Measurements from ENCODE around the gene FARS2.

DNA sequence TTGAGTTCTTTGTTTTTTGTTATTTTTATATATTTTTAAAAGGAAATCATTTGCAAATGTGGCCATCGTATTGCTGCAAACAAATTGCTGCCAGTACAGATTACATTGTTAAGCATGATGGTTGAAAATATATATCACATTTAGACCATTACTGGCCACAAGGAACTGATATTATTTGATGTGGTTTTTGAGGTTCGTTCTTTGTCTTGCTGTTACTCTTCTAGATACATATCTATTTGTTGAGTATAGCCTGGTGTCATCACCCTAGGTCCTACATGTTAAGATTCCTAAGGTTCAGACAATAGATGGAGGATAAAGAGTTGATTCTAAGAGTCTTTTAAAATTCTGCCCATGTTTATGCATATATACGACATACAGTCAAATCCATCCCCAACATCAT is 306.0 kb downstream of the FARS2 start:
- TF ChIP-seq POLR2A (IDR thresholded peaks at IDR 0.05) (no peak), POLR2AphosphoS5 (IDR thresholded peaks at IDR 0.05) (no peak)

Data from transverse colon (tissue), 3 donors.